K562 (cell line): ENCODE data around the gene HSP90AA1. TPM values are rescaled to one million over a fixed set of nuclear protein-coding genes. Genes with fewer than 3 reads are reported as not detected.

Experiments used
- CHD1 ChIP-seq: fragments of 200-600 bp; sonication (generic); IDR thresholded peaks from one replicate; pipeline ENCODE4 v1.6.1; 2012; ENCODE audit warnings: mild to moderate bottlenecking, moderate library complexity, low read length, inconsistent platforms
- CREB1 ChIP-seq, 2 experiments: sonication (generic) in 1 of 2; formaldehyde crosslinking in 1 of 2; IDR thresholded peaks; 2 replicates each; pipeline versions ENCODE4 v1.6.1 to v1.8.0; 2012 to 2022; ENCODE audit warnings: inconsistent platforms in 1 of 2, mild to moderate bottlenecking in 1 of 2, missing genetic modification reagents in 1 of 2, moderate library complexity in 1 of 2
- CREM ChIP-seq: IDR thresholded peaks from 2 replicates; pipeline ENCODE4 v1.6.1; 2014; ENCODE audit warnings: antibody characterized with exemption, low read depth
- DIDO1 ChIP-seq: fragments of 450-650 bp; IDR thresholded peaks from 2 replicates; pipeline ENCODE4 v1.6.1; 2016; ENCODE audit warnings: low read depth, missing biosample characterization, missing genetic modification characterization
- ELF2 ChIP-seq: fragments of 250-450 bp; sonication (Bioruptor Pico); IDR thresholded peaks from 2 replicates; pipeline ENCODE4 v1.5.0; 2021; ENCODE audit warnings: mild to moderate bottlenecking
- ETS2 ChIP-seq: IDR thresholded peaks from 2 replicates; pipeline ENCODE4 v1.6.1; 2016; ENCODE audit warnings: borderline replicate concordance, missing genetic modification characterization, mild to moderate bottlenecking, moderate library complexity, missing compliant biosample characterization; ENCODE audit not compliant: poor library complexity, severe bottlenecking
- GABPA ChIP-seq: fragments of 200-800 bp; sonication (Bioruptor generic); conservative IDR thresholded peaks from 2 replicates; pipeline ENCODE4 v1.6.1; 2016; ENCODE audit warnings: low read depth, missing genetic modification characterization, missing compliant biosample characterization
- MTF1 ChIP-seq: fragments of 250-450 bp; sonication (Bioruptor Pico); IDR thresholded peaks from 2 replicates; pipeline ENCODE4 v1.9.0; 2021; ENCODE audit warnings: moderate library complexity, mild to moderate bottlenecking, inconsistent platforms, borderline replicate concordance
- PCBP2 ChIP-seq: fragments of 200-400 bp; formaldehyde crosslinking; IDR thresholded peaks from 2 replicates; pipeline ENCODE4 v1.6.1; 2018; ENCODE audit warnings: low read length, low read depth, mild to moderate bottlenecking, moderate library complexity; ENCODE audit not compliant: poor library complexity, severe bottlenecking
- SIN3A ChIP-seq, 2 experiments: fragments of 150-350 bp in 1 of 2; IDR thresholded peaks; 2 replicates each; pipeline ENCODE4 v1.6.1; 2011 to 2016; ENCODE audit warnings: borderline replicate concordance in 2 of 2, low read depth in 2 of 2, low read length in 2 of 2, mild to moderate bottlenecking in 2 of 2, moderate library complexity in 2 of 2; ENCODE audit not compliant: control insufficient read depth in 1 of 2
- SIN3B ChIP-seq: fragments of 450-650 bp; IDR thresholded peaks from 2 replicates; pipeline ENCODE4 v1.6.1; 2017; ENCODE audit warnings: low read depth, mild to moderate bottlenecking, moderate library complexity
- polyA plus RNA-seq, 8 experiments: library from polyadenylated mRNA; depleted of rRNA in 4 of 8; stranded (reverse) in 5 of 8; unstranded in 3 of 8; fragments of >200 nt; fragmentation: Nextera tagmentation in 2 of 8; fragmentation: Illumina TruSeq in 1 of 8; extraction: Ambion mirVana in 2 of 8; extraction: Trizol in 1 of 8; gene quantifications; 2 replicates each; pipeline versions ENCODE4 v1.2.1 to v1.2.3, GENCODE V29; 2011 to 2014; ENCODE audit warnings: inconsistent platforms in 1 of 8, missing spikeins in 1 of 8
- total RNA-seq, 7 experiments: library from RNA; depleted of rRNA in 6 of 7; stranded (reverse); fragments of >200 nt in 6 of 7; fragmentation: Illumina TruSeq in 2 of 7; extraction: Trizol in 2 of 7; gene quantifications; 2 replicates each; pipeline versions ENCODE4 v1.2.1 to v1.2.3, GENCODE V29; 2011 to 2021; ENCODE audit warnings: low replicate concordance in 1 of 7
- TF ChIP-seq, protein P1 (sequence below): sonication (generic); formaldehyde crosslinking; IDR thresholded peaks from 2 replicates; pipeline ENCODE4 v1.8.0; 2023; ENCODE audit warnings: mild to moderate bottlenecking, missing genetic modification reagents
- TF ChIP-seq, protein P2 (sequence below), 2 experiments: fragments of 450-650 bp in 1 of 2; sonication (generic) in 1 of 2; formaldehyde crosslinking in 1 of 2; IDR thresholded peaks in 1 of 2; conservative IDR thresholded peaks in 1 of 2; 2 replicates each; pipeline versions ENCODE4 v1.6.1 to v1.8.1; 2016 to 2023; ENCODE audit warnings: mild to moderate bottlenecking in 2 of 2, moderate library complexity in 2 of 2, inconsistent platforms in 1 of 2, missing genetic modification reagents in 1 of 2
- TF ChIP-seq, protein P3 (sequence below): sonication (generic); formaldehyde crosslinking; IDR thresholded peaks from 2 replicates; pipeline ENCODE4 v1.8.1; 2023; ENCODE audit warnings: mild to moderate bottlenecking, missing genetic modification reagents
- TF ChIP-seq, protein P4 (sequence below), 2 experiments: IDR thresholded peaks; 2 replicates each; pipeline ENCODE4 v1.6.1; 2011; ENCODE audit warnings: borderline replicate concordance in 1 of 2, control low read depth in 1 of 2, low read depth in 1 of 2, low read length in 1 of 2, mild to moderate bottlenecking in 1 of 2, mixed read lengths in 1 of 2, moderate library complexity in 1 of 2; ENCODE audit not compliant: insufficient read depth in 1 of 2, insufficient read length in 1 of 2, poor library complexity in 1 of 2, severe bottlenecking in 1 of 2; ENCODE audit errors: extremely low read depth in 1 of 2

HSP90AA1 gene
- total and polyA plus RNA-seq, 9 of the 15 experiments (the other 6 are each of a cell fraction or from before 2014, with no cell fraction given): 377 to 1,731 (median 879) TPM

DNA sequence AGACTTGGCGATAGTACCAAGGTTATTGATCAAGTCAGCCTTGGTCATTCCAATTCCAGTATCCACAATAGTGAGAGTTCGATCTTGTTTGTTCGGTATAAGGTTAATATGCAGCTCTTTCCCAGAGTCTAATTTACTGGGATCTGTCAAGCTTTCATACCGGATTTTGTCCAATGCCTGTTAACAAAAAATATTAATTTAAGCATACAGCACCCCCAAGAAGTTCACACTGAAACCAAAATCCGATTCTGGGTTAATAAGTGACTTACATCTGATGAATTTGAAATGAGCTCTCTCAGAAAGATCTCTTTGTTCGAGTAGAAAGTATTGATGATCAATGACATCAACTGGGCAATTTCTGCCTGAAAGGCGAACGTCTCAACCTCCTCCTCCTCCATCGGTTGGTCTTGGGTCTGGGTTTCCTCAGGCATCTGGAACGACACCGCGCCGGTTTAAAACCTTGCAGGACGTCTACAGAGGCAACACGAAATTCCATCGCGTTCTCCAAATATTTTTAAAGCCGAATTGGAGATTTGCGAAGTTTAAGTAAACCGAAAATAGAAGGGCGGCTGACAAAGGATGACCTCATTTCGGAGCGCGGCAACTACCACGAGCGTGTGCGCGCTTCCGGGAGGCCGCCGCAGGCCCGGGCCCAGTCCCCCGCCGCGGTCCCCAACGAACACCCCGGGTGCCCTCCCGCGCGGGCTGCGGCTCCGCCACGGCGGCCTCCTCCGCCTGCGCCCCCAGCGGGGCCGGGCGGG, 716 bp downstream of the HSP90AA1 start (continued):
- TF ChIP-seq, protein P1, sequence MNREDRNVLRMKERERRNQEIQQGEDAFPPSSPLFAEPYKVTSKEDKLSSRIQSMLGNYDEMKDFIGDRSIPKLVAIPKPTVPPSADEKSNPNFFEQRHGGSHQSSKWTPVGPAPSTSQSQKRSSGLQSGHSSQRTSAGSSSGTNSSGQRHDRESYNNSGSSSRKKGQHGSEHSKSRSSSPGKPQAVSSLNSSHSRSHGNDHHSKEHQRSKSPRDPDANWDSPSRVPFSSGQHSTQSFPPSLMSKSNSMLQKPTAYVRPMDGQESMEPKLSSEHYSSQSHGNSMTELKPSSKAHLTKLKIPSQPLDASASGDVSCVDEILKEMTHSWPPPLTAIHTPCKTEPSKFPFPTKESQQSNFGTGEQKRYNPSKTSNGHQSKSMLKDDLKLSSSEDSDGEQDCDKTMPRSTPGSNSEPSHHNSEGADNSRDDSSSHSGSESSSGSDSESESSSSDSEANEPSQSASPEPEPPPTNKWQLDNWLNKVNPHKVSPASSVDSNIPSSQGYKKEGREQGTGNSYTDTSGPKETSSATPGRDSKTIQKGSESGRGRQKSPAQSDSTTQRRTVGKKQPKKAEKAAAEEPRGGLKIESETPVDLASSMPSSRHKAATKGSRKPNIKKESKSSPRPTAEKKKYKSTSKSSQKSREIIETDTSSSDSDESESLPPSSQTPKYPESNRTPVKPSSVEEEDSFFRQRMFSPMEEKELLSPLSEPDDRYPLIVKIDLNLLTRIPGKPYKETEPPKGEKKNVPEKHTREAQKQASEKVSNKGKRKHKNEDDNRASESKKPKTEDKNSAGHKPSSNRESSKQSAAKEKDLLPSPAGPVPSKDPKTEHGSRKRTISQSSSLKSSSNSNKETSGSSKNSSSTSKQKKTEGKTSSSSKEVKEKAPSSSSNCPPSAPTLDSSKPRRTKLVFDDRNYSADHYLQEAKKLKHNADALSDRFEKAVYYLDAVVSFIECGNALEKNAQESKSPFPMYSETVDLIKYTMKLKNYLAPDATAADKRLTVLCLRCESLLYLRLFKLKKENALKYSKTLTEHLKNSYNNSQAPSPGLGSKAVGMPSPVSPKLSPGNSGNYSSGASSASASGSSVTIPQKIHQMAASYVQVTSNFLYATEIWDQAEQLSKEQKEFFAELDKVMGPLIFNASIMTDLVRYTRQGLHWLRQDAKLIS (CRISPR knock-in tag): 0 out of 2 replicates have a peak, but pooled peaks have one; percentile 50
- TF ChIP-seq CREB1 (IDR thresholded peaks at IDR 0.05) (peak; percentile 50; the same call in 1 of the 2 replicates), CREB1 (CRISPR knock-in tag; IDR thresholded peaks at IDR 0.05) (no peak), ELF2 (CRISPR knock-in tag) (0 out of 2 replicates have a peak, but pooled peaks have one; percentile 25), DIDO1 (no peak), MTF1 (CRISPR knock-in tag) (no peak), PCBP2 (no peak), CREM (peak; percentile 76), GABPA (tag) (peak; percentile 1; the same call in 1 of the 2 replicates), CHD1 (peak; percentile 92), ETS2 (tag) (no peak), SIN3A (IDR thresholded peaks at IDR 0.05; ENCODE audit: borderline replicate concordance in 2 of 2, control insufficient read depth in 1 of 2, low read depth in 2 of 2, low read length in 2 of 2) (0 out of 4 replicates have a peak, but pooled peaks of 1 of the 2 experiments have one; percentile 26), SIN3B (peak; percentile 54)
- TF ChIP-seq, protein P2, sequence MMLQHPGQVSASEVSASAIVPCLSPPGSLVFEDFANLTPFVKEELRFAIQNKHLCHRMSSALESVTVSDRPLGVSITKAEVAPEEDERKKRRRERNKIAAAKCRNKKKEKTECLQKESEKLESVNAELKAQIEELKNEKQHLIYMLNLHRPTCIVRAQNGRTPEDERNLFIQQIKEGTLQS (IDR thresholded peaks at IDR 0.05): peak; percentile 76
- TF ChIP-seq, protein P2 (CRISPR knock-in tag; conservative IDR thresholded peaks at IDR 0.05): no peak
- TF ChIP-seq, protein P3, sequence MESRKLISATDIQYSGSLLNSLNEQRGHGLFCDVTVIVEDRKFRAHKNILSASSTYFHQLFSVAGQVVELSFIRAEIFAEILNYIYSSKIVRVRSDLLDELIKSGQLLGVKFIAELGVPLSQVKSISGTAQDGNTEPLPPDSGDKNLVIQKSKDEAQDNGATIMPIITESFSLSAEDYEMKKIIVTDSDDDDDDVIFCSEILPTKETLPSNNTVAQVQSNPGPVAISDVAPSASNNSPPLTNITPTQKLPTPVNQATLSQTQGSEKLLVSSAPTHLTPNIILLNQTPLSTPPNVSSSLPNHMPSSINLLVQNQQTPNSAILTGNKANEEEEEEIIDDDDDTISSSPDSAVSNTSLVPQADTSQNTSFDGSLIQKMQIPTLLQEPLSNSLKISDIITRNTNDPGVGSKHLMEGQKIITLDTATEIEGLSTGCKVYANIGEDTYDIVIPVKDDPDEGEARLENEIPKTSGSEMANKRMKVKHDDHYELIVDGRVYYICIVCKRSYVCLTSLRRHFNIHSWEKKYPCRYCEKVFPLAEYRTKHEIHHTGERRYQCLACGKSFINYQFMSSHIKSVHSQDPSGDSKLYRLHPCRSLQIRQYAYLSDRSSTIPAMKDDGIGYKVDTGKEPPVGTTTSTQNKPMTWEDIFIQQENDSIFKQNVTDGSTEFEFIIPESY (CRISPR knock-in tag): no peak
- TF ChIP-seq, protein P4, sequence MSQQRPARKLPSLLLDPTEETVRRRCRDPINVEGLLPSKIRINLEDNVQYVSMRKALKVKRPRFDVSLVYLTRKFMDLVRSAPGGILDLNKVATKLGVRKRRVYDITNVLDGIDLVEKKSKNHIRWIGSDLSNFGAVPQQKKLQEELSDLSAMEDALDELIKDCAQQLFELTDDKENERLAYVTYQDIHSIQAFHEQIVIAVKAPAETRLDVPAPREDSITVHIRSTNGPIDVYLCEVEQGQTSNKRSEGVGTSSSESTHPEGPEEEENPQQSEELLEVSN (IDR thresholded peaks at IDR 0.05; ENCODE audit: borderline replicate concordance in 1 of 2, extremely low read depth in 1 of 2, insufficient read depth in 1 of 2, insufficient read length in 1 of 2, low read depth in 1 of 2, low read length in 1 of 2, poor library complexity in 1 of 2, severe bottlenecking in 1 of 2): peak in 1 of 2 experiments; percentile 43
